Sigmoid colon (tissue), 7 donors: ENCODE results near the gene FZD10. TPM values are rescaled to one million over a fixed set of nuclear protein-coding genes. Genes with fewer than 3 reads are reported as not detected.

ENCODE experiments used
- DNase-seq: peaks from one replicate; pipeline ENCODE4 v3.0.0-alpha.2; 2019
- H3K27ac ChIP-seq, 4 donors: fragments of 200-600 bp; sonication (generic); one replicate each; pipeline ENCODE4 v1.5.1; 2016 to 2019; ENCODE audit warnings: mild to moderate bottlenecking in 1 of 4
- H3K27me3 ChIP-seq, 3 donors: fragments of 200-600 bp; sonication (generic); one replicate each; pipeline ENCODE4 v1.5.1; 2019; ENCODE audit warnings: mild to moderate bottlenecking in 1 of 3
- H3K36me3 ChIP-seq, 4 donors: fragments of 200-600 bp; sonication (generic); one replicate each; pipeline ENCODE4 v1.5.1; 2016 to 2019
- H3K4me1 ChIP-seq, 4 donors: fragments of 200-600 bp; sonication (generic); one replicate each; pipeline ENCODE4 v1.5.1; 2017 to 2019
- H3K4me3 ChIP-seq, 4 donors: fragments of 200-600 bp; sonication (generic); one replicate each; pipeline ENCODE4 v1.5.1; 2017 to 2019; ENCODE audit warnings: mild to moderate bottlenecking in 2 of 4, moderate library complexity in 1 of 4
- H3K9me3 ChIP-seq, 4 donors: fragments of 200-600 bp in 3 of 4; sonication (generic) in 3 of 4; one replicate each; pipeline versions ENCODE4 v1.5.1 to v1.6.1; 2013 to 2019
- EP300 ChIP-seq, 4 donors: sonication (generic); formaldehyde crosslinking; IDR thresholded peaks; one replicate each; pipeline ENCODE4 v1.6.1; 2017; ENCODE audit warnings: antibody characterized with exemption in 4 of 4
- POLR2A ChIP-seq, 2 donors: fragments of 450-650 bp; IDR thresholded peaks; one replicate each; pipeline ENCODE4 v1.6.1; 2016; ENCODE audit warnings: antibody characterized with exemption in 2 of 2, mild to moderate bottlenecking in 2 of 2, moderate library complexity in 2 of 2
- POLR2AphosphoS5 ChIP-seq, 4 donors: sonication (generic); formaldehyde crosslinking; IDR thresholded peaks; one replicate each; pipeline ENCODE4 v1.6.1; 2017; ENCODE audit warnings: antibody characterized with exemption in 4 of 4
- WGBS, 2 donors: extraction: QIAGEN DNeasy Blood & Tissue Kit; methylation state at CpG; one replicate each; pipeline ENCODE4 v1.1.7; 2013; 5-methylcytosine and 5-hydroxymethylcytosine counted together
- intact Hi-C: fragments of 100-400 bp; cut with DNase I; formaldehyde crosslinking; loops from one replicate; pipeline ENCODE4 v1.15.1; 2023
- polyA plus RNA-seq, 3 donors: library from polyadenylated mRNA; stranded (reverse); fragments of 200-250 nt; gene quantifications; one replicate each; pipeline ENCODE4 v1.2.3, GENCODE V29; 2013
- total RNA-seq, 4 donors: library from RNA; depleted of rRNA; stranded (reverse); fragments of >200 nt; gene quantifications; one replicate each; pipeline ENCODE4 v1.1.0, GENCODE V29; 2016
- TF ChIP-seq, protein P1 (sequence below), 4 experiments: fragments of 450-650 bp in 3 of 4; fragments of 200-600 bp in 1 of 4; IDR thresholded peaks; one replicate each; pipeline ENCODE4 v1.5.1; 2016 to 2019; ENCODE audit warnings: antibody characterized with exemption in 4 of 4, mild to moderate bottlenecking in 3 of 4, moderate library complexity in 2 of 4
- donor health status: healthy with polysubstance abuse.
- donor health status: Bipolar disorder and iron deficiency.
- donor health status: healthy.

Gene FZD10
- total and polyA plus RNA-seq, 7 donors = 0.13 to 1.7 (median 0.66) TPM; not detected in 1

DNA sequence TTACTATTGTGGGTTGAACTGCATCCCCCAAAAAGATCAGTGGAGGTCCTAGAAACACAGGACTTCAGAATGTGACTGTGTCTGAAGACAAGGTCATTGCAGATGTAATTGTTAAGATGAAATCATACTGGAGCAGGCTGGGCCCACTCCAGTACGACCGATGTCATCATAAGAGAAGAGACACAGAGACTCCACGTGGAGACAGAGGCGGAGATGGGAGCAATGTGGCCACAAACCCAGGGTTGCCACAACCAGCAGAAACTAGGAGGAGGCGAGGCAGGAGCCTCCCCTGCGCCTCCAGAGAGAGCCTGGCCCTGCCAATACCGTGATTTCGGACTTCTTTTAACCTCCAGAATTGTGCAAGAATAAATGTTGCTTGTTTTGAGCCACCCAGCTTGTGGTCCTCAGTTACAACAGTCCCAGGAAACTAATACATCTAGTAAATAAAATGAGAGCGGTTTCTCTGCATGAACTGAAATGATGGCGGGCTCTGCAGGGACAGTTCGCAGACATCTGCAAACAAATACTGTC lies 25.7 kb upstream of the FZD10 start:
- WGBS, 2 donors = 68 to 69% methylated on average over 11 of the region's 11 CpGs
- no peaks in the 10 kb centered on the region for H3K36me3 ChIP-seq
- no peak overlapping the region for H3K27ac ChIP-seq
- TF ChIP-seq, protein P1, sequence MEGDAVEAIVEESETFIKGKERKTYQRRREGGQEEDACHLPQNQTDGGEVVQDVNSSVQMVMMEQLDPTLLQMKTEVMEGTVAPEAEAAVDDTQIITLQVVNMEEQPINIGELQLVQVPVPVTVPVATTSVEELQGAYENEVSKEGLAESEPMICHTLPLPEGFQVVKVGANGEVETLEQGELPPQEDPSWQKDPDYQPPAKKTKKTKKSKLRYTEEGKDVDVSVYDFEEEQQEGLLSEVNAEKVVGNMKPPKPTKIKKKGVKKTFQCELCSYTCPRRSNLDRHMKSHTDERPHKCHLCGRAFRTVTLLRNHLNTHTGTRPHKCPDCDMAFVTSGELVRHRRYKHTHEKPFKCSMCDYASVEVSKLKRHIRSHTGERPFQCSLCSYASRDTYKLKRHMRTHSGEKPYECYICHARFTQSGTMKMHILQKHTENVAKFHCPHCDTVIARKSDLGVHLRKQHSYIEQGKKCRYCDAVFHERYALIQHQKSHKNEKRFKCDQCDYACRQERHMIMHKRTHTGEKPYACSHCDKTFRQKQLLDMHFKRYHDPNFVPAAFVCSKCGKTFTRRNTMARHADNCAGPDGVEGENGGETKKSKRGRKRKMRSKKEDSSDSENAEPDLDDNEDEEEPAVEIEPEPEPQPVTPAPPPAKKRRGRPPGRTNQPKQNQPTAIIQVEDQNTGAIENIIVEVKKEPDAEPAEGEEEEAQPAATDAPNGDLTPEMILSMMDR (IDR thresholded peaks at IDR 0.05) = no peak
- TF ChIP-seq EP300 (IDR thresholded peaks at IDR 0.05) (no peak), POLR2AphosphoS5 (IDR thresholded peaks at IDR 0.05) (no peak), POLR2A (IDR thresholded peaks at IDR 0.05) (no peak)
- H3K27me3 ChIP-seq = peaks cover 0 to 23% (median 0%) of the 10 kb centered on the region in 3 donors
- no peaks in the 10 kb centered on the region for H3K9me3 ChIP-seq
- no peak for DNase-seq
- no peak overlapping the region for H3K4me3 ChIP-seq
- intact Hi-C loops = no loop called here
- no peaks in the 10 kb centered on the region for H3K4me1 ChIP-seq

DNA sequence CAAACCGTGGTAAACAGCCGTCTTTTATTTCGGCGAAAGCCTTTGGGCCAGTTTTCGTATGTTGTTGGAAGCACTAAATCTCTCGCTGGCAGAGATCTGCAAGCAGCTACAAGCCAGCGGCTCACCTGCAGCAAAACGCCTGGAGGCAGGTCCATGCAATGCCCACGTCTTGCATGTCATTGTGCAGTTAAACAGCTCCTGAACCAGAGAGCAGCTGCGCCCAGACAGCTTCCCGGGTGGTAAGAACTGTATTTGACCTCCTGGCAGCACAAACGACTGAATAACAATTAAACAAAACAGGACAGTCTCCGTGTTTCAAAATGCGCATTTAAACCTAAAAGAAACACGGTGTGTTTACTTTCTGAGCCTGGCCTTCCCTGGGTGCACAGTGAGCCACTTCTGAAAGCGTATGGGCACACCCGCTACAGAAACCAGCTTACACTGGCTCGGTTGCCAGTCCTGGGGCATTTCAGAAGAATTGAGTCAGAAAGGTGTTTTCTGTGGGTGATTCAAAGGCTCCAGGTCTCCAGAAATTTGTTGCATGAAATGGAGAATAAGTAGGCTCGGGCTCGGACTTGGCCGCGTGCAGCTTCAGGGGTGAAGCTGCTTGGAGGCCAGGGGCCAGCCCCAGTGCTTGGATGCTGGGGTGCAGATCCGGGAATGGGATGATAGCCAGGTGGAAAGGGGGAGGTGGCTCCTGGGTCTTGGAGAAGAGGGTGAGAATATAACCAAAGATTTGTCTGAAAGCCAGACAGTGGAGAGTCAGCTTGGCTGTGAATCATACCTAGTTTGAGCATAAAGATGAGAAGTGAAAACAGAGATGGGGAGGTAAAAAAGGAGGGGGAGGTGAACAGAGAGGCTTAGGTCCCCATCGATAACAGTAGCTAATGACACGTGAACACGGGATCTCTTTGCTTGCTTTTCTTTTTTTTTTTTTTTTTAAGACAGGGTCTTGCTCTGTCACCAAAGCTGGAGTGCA lies 24.9 kb upstream of the FZD10 start:
- H3K27me3 ChIP-seq = peaks cover 0 to 28% (median 3%) of the 10 kb centered on the region in 3 donors
- intact Hi-C loops = no loop called here
- H3K4me3 ChIP-seq = no peak overlapping the region
- H3K4me1 ChIP-seq = no peaks in the 10 kb centered on the region
- H3K9me3 ChIP-seq = no peaks in the 10 kb centered on the region
- no peak overlapping the region for H3K27ac ChIP-seq
- H3K36me3 ChIP-seq = no peaks in the 10 kb centered on the region
- WGBS, 2 donors = 45 to 50% methylated on average over 26 of the region's 26 CpGs
- no peak for DNase-seq
- TF ChIP-seq EP300 (IDR thresholded peaks at IDR 0.05) (no peak), POLR2A (IDR thresholded peaks at IDR 0.05) (no peak), POLR2AphosphoS5 (IDR thresholded peaks at IDR 0.05) (no peak)
- TF ChIP-seq, protein P1 (IDR thresholded peaks at IDR 0.05) = no peak

DNA sequence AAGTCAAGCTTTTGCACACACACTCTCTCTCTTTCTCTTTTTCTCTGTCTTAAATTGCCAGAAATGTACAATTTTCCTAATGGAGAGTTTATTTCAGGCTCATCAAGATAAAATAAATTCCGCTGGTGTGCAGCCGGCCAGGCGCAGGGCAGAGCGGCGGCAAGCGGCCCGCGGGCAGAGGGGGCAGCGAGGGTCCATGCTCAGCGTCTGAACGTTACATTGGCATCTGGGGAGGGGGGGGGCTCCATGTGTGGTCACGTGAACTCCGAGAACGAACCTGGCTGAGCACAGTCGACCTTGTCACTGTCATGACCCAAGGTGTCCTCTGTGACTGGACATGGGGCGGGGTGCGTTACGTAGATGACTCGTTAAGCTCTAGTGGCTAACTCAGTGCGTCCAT lies 23.8 kb upstream of the FZD10 start:
- no peak for DNase-seq
- intact Hi-C loops = no loop called here
- H3K4me1 ChIP-seq = no peaks in the 10 kb centered on the region
- WGBS, 2 donors = 86 to 88% methylated on average over 20 of the region's 20 CpGs
- no peak overlapping the region for H3K27ac ChIP-seq
- H3K27me3 ChIP-seq = peaks cover 0 to 33% (median 3%) of the 10 kb centered on the region in 3 donors
- no peaks in the 10 kb centered on the region for H3K9me3 ChIP-seq
- no peaks in the 10 kb centered on the region for H3K36me3 ChIP-seq
- no peak for TF ChIP-seq POLR2A (IDR thresholded peaks at IDR 0.05)
- no peak overlapping the region for H3K4me3 ChIP-seq

DNA sequence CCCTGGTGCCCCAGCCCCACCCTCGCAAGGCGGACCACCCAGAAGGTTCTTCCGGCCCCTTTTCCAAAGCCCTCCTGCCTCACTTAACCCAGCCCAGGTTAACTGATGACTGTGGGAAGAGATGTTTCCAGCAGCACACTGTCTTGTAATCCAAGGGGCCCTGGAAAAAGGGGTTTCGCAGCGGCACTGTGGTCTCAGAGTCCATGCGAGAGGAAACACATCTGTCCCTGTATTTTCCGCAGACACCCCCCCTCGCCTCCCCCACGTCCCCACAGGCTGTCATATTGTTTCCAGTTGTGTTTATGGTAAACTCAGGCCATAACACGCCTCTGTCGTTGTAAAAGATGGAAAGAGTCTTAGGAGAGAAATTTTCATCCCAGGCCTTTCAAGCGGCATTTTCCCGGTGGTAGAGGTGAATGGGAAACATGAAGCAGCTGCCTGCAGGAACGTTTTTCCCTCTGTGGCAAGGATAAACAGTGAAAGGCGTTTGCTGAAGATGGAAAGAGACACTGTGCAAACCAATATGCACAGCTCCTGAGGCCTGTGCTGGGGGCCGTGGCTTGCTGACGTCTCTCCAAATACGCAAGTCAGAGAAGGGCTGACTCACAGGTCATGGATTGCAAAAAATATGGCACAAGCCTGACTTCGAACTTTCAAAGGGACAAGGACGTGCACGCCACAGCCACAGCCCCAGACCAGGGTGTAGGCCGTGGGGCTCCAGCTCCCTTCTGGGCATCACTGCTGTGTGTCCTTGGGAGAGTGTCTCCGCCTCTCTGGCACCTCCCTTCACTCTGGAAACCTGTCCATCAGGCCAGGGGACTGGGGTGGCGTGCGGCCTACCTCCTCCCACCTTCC lies 22.5 kb upstream of the FZD10 start:
- no peak overlapping the region for H3K4me3 ChIP-seq
- intact Hi-C loops = no loop called here
- H3K4me1 ChIP-seq = no peaks in the 10 kb centered on the region
- no peak overlapping the region for H3K27ac ChIP-seq
- WGBS, 2 donors = 54 to 59% methylated on average over 25 of the region's 25 CpGs
- no peaks in the 10 kb centered on the region for H3K36me3 ChIP-seq
- TF ChIP-seq POLR2AphosphoS5 (IDR thresholded peaks at IDR 0.05) (no peak), EP300 (IDR thresholded peaks at IDR 0.05) (no peak), POLR2A (IDR thresholded peaks at IDR 0.05) (no peak)
- TF ChIP-seq, protein P1 (IDR thresholded peaks at IDR 0.05) = no peak
- H3K27me3 ChIP-seq = peaks cover 0 to 28% (median 3%) of the 10 kb centered on the region in 3 donors
- H3K9me3 ChIP-seq = no peaks in the 10 kb centered on the region
- DNase-seq = no peak
